K562 (cell line): ENCODE data around the gene CCM2. TPM values are rescaled to one million over a fixed set of nuclear protein-coding genes. Genes with fewer than 3 reads are reported as not detected.

Experiments
- CHD7 ChIP-seq: fragments of 200-600 bp; sonication (generic); IDR thresholded peaks from one replicate; pipeline ENCODE4 v1.6.1; 2012; ENCODE audit warnings: mild to moderate bottlenecking, low read depth, low read length, inconsistent platforms
- HCFC1 ChIP-seq: IDR thresholded peaks from 2 replicates; pipeline ENCODE4 v1.6.1; 2012; ENCODE audit warnings: low read depth, low read length, improper control_type of control experiment
- NCOR1 ChIP-seq: fragments of 450-650 bp; IDR thresholded peaks from 2 replicates; pipeline ENCODE4 v1.6.1; 2016; ENCODE audit warnings: mild to moderate bottlenecking, moderate library complexity
- SRSF3 ChIP-seq: fragments of 200-400 bp; formaldehyde crosslinking; IDR thresholded peaks from 2 replicates; pipeline ENCODE4 v1.6.1; 2016; ENCODE audit warnings: mild to moderate bottlenecking, low read length, moderate library complexity; ENCODE audit not compliant: insufficient read depth
- ZFX ChIP-seq: sonication (generic); formaldehyde crosslinking; IDR thresholded peaks from 2 replicates; pipeline ENCODE4 v1.8.0; 2022; ENCODE audit warnings: mild to moderate bottlenecking, missing genetic modification reagents, moderate library complexity
- ZNF699 ChIP-seq: fragments of 250-450 bp; sonication (Bioruptor Pico); IDR thresholded peaks from 2 replicates; pipeline ENCODE4 v1.8.0; 2021; ENCODE audit warnings: mild to moderate bottlenecking, moderate library complexity; ENCODE audit not compliant: insufficient replicate concordance
- polyA plus RNA-seq, 8 experiments: library from polyadenylated mRNA; depleted of rRNA in 4 of 8; stranded (reverse) in 5 of 8; unstranded in 3 of 8; fragments of >200 nt; fragmentation: Nextera tagmentation in 2 of 8; fragmentation: Illumina TruSeq in 1 of 8; extraction: Ambion mirVana in 2 of 8; extraction: Trizol in 1 of 8; gene quantifications; 2 replicates each; pipeline versions ENCODE4 v1.2.1 to v1.2.3, GENCODE V29; 2011 to 2014; ENCODE audit warnings: inconsistent platforms in 1 of 8, missing spikeins in 1 of 8
- total RNA-seq, 7 experiments: library from RNA; depleted of rRNA in 6 of 7; stranded (reverse); fragments of >200 nt in 6 of 7; fragmentation: Illumina TruSeq in 2 of 7; extraction: Trizol in 2 of 7; gene quantifications; 2 replicates each; pipeline versions ENCODE4 v1.2.1 to v1.2.3, GENCODE V29; 2011 to 2021; ENCODE audit warnings: low replicate concordance in 1 of 7

Gene CCM2
- total and polyA plus RNA-seq, 9 of the 15 experiments (the other 6 are each of a cell fraction or from before 2014, with no cell fraction given), result 0.41 to 38.6 (median 25.9) TPM

GRCh38 chr7:45007106-45007505 is 7.1 kb downstream of the CCM2 start (continued):
- no peak for TF ChIP-seq ZNF699 (CRISPR knock-in tag)
- TF ChIP-seq ZFX (CRISPR knock-in tag), result no peak
- no peak for TF ChIP-seq NCOR1
- no peak for TF ChIP-seq CHD7
- TF ChIP-seq SRSF3, result no peak
- no peak for TF ChIP-seq HCFC1
